Gastrocnemius medialis (tissue), 4 donors: ENCODE data around the gene RTEL1. TPM values are rescaled to one million over a fixed set of nuclear protein-coding genes. Genes with fewer than 3 reads are reported as not detected.

Experiments used
- ATAC-seq, 2 donors: fragments of 150-250 bp; one replicate each; pipeline ENCODE4 v1.9.1; 2016
- DNase-seq, 2 donors: peaks; one replicate each; pipeline ENCODE4 v3.0.0-alpha.2; 2019
- H3K27ac ChIP-seq, 4 donors: fragments of 200-600 bp; sonication (generic); 1 replicate in 1 of 4; 2 replicates in 3 of 4; pipeline ENCODE4 v1.5.1; 2016 to 2018; ENCODE audit warnings: mild to moderate bottlenecking in 2 of 4, moderate library complexity in 1 of 4
- H3K27me3 ChIP-seq, 3 donors: fragments of 200-600 bp; sonication (generic) in 2 of 3; 1 replicate in 1 of 3; 2 replicates in 2 of 3; pipeline versions ENCODE4 v1.5.1 to v1.6.0; 2016 to 2019; ENCODE audit warnings: mild to moderate bottlenecking in 1 of 3, moderate library complexity in 1 of 3
- H3K36me3 ChIP-seq, 2 donors: fragments of 200-600 bp; sonication (generic) in 1 of 2; one replicate each; pipeline ENCODE4 v1.5.1; 2017 to 2018
- H3K4me1 ChIP-seq, 2 donors: fragments of 200-600 bp; sonication (generic) in 1 of 2; one replicate each; pipeline ENCODE4 v1.5.1; 2016 to 2017; ENCODE audit warnings: mild to moderate bottlenecking in 2 of 2
- H3K4me3 ChIP-seq, 4 donors: fragments of 200-600 bp; sonication (generic) in 3 of 4; 1 replicate in 1 of 4; 2 replicates in 3 of 4; pipeline ENCODE4 v1.5.1; 2016 to 2019; ENCODE audit warnings: mild to moderate bottlenecking in 2 of 4
- H3K9me3 ChIP-seq, 3 donors: fragments of 200-600 bp; sonication (generic) in 2 of 3; 1 replicate in 1 of 3; 2 replicates in 2 of 3; pipeline ENCODE4 v1.5.1; 2016 to 2019
- POLR2A ChIP-seq, 2 donors: fragments of 450-650 bp; IDR thresholded peaks; one replicate each; pipeline ENCODE4 v1.6.1; 2017; ENCODE audit warnings: antibody characterized with exemption in 2 of 2, mild to moderate bottlenecking in 2 of 2, moderate library complexity in 2 of 2
- in situ Hi-C, 4 donors: fragments of 200-750 bp; cut with MboI; loops; one replicate each; pipeline versions ENCODE4 v1.15.0 to v1.8.0; 2017; ENCODE audit warnings: low sequenced_read_pairs in 4 of 4
- intact Hi-C: fragments of 100-400 bp; cut with DNase I; formaldehyde crosslinking; loops from one replicate; pipeline ENCODE4 v1.15.1; 2023; ENCODE audit warnings: low total_unique reads
- total RNA-seq, 4 donors: library from RNA; depleted of rRNA; stranded (reverse); fragments of >200 nt; gene quantifications; one replicate each; pipeline versions ENCODE4 v1.1.0 to v1.2.3, GENCODE V29; 2016
- TF ChIP-seq, protein P1 (sequence below), 5 experiments: fragments of 450-650 bp in 3 of 5; fragments of 200-600 bp in 2 of 5; sonication (generic) in 2 of 5; IDR thresholded peaks in 4 of 5; conservative IDR thresholded peaks in 1 of 5; 1 replicate in 4 of 5; 2 replicates in 1 of 5; pipeline ENCODE4 v1.5.1; 2016 to 2019; ENCODE audit warnings: antibody characterized with exemption in 5 of 5, mild to moderate bottlenecking in 3 of 5, moderate library complexity in 3 of 5

The RTEL1 gene
- total RNA-seq, 4 donors from 2014 or later: 2.4 to 9.1 (median 6.0) TPM

GRCh38 chr20:63692436-63693082 is 34.4 kb downstream of the RTEL1 start:
- DNase-seq (no peak), ATAC-seq (peak; percentile 7 to 16)
- intact Hi-C loops (no loop called here), in situ Hi-C loops (no loop called here)
- Histone ChIP-seq H3K27me3 (no peaks in the 10 kb centered on the region), H3K4me1 (peaks cover 18 to 22% of the 10 kb centered on the region in 2 donors), H3K36me3 (peaks cover 0 to 7% of the 10 kb centered on the region in 2 donors), H3K9me3 (no peaks in the 10 kb centered on the region), H3K27ac (no peak overlapping the region), H3K4me3 (no peak overlapping the region)
- TF ChIP-seq, protein P1, sequence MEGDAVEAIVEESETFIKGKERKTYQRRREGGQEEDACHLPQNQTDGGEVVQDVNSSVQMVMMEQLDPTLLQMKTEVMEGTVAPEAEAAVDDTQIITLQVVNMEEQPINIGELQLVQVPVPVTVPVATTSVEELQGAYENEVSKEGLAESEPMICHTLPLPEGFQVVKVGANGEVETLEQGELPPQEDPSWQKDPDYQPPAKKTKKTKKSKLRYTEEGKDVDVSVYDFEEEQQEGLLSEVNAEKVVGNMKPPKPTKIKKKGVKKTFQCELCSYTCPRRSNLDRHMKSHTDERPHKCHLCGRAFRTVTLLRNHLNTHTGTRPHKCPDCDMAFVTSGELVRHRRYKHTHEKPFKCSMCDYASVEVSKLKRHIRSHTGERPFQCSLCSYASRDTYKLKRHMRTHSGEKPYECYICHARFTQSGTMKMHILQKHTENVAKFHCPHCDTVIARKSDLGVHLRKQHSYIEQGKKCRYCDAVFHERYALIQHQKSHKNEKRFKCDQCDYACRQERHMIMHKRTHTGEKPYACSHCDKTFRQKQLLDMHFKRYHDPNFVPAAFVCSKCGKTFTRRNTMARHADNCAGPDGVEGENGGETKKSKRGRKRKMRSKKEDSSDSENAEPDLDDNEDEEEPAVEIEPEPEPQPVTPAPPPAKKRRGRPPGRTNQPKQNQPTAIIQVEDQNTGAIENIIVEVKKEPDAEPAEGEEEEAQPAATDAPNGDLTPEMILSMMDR (IDR thresholded peaks at IDR 0.05 in 4 of 5, conservative IDR thresholded peaks at IDR 0.05 in 1 of 5): no peak
- no peak for TF ChIP-seq POLR2A (IDR thresholded peaks at IDR 0.05)

- TF ChIP-seq POLR2A (IDR thresholded peaks at IDR 0.05): no peak
- TF ChIP-seq, protein P1 (IDR thresholded peaks at IDR 0.05 in 4 of 5, conservative IDR thresholded peaks at IDR 0.05 in 1 of 5): no peak
- Histone ChIP-seq H3K4me1 (peaks cover 17 to 20% of the 10 kb centered on the region in 2 donors), H3K27me3 (no peaks in the 10 kb centered on the region), H3K4me3 (no peak overlapping the region), H3K27ac (no peak overlapping the region), H3K36me3 (peaks cover 0 to 7% of the 10 kb centered on the region in 2 donors), H3K9me3 (no peaks in the 10 kb centered on the region)
- in situ Hi-C loops (no loop called here), intact Hi-C loops (no loop called here)
- DNase-seq (no peak), ATAC-seq (no peak)
These were observed 35.1 kb downstream of the RTEL1 start for GRCh38 chr20:63693083-63693732.

DNA sequence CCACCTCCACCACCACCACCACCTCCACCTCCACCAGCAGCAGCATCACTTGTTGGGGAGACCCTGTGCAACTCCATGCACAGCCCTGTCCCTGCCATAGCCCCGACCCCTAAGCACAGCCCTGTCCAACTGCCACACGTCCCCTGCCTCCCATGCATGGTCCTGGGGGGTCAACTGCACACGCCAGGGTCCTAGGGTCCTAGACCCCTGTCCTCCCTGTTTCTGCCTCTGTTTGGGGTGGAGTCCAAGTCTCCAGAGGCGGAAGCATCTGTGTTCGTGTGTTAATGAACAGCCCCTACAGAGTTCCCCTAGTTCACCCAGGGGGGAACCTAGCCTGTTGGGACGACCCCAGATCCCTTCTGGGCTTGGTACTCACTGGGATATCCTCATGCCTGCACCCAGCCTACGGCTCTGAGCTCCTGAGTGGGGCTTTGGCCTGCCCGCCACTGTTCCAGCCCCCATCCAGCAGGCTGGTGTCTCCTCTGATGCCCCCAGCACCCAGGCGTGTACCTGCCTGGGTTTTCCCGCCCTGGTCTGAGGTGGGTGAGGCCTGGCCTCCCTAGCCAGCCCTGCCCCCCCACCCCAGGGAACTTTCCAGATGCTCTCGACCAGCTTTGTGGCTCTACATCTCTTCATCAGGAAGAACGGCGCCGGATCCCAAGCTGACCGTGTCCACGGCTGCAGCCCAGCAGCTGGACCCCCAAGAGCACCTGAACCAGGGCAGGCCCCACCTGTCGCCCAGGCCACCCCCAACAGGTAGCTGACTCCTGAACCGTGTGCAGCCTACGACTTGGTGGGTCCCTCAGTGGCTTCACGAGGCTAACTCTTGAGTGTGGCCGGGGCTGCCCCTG is 35.8 kb downstream of the RTEL1 start:
- DNase-seq: peak in 1 of 2 donors; percentile 9
- ATAC-seq: no peak
- peaks cover 0 to 7% of the 10 kb centered on the region in 2 donors for H3K36me3 ChIP-seq
- no peak overlapping the region for H3K27ac ChIP-seq
- H3K27me3 ChIP-seq: no peaks in the 10 kb centered on the region
- intact Hi-C loops (no loop called here), in situ Hi-C loops (no loop called here)
- peaks cover 24 to 25% of the 10 kb centered on the region in 2 donors for H3K4me1 ChIP-seq
- H3K4me3 ChIP-seq: no peak overlapping the region
- no peaks in the 10 kb centered on the region for H3K9me3 ChIP-seq
- TF ChIP-seq, protein P1 (IDR thresholded peaks at IDR 0.05 in 4 of 5, conservative IDR thresholded peaks at IDR 0.05 in 1 of 5): no peak
- TF ChIP-seq POLR2A (IDR thresholded peaks at IDR 0.05): no peak

DNA sequence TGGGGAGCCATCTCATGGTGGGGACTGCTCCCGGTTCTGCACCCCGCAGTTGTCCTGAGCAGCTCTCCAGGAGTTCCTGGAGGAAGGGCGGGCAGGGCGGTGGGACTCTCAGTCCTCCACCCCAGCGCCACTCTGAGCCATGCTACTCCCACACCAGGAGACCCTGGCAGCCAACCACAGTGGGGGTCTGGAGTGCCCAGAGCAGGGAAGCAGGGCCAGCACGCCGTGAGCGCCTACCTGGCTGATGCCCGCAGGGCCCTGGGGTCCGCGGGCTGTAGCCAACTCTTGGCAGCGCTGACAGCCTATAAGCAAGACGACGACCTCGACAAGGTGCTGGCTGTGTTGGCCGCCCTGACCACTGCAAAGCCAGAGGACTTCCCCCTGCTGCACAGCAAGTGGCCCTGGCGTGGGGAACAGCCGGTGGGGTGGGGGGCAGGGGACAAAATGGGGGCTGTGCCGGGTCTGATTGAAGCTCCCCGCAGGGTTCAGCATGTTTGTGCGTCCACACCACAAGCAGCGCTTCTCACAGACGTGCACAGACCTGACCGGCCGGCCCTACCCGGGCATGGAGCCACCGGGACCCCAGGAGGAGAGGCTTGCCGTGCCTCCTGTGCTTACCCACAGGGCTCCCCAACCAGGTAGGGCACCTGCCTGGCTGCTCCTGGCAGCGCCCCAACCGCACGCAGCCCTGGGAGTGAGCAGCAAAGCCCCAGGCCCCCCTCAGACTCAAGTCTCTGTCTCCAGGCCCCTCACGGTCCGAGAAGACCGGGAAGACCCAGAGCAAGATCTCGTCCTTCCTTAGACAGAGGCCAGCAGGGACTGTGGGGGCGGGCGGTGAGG is 36.7 kb downstream of the RTEL1 start:
- DNase-seq: peak in 1 of 2 donors; percentile 13
- intact Hi-C loops: no loop called here
- H3K27me3 ChIP-seq: no peaks in the 10 kb centered on the region
- no peaks in the 10 kb centered on the region for H3K9me3 ChIP-seq
- no peak overlapping the region for H3K27ac ChIP-seq
- peaks cover 30 to 32% of the 10 kb centered on the region in 2 donors for H3K4me1 ChIP-seq
- TF ChIP-seq, protein P1 (IDR thresholded peaks at IDR 0.05 in 4 of 5, conservative IDR thresholded peaks at IDR 0.05 in 1 of 5): no peak
- no peak for TF ChIP-seq POLR2A (IDR thresholded peaks at IDR 0.05)
- H3K4me3 ChIP-seq: no peak overlapping the region
- in situ Hi-C loops: no loop called here
- ATAC-seq: no peak
- peaks cover 0 to 7% of the 10 kb centered on the region in 2 donors for H3K36me3 ChIP-seq
